CD14-positive monocyte (primary cell): ENCODE results near the gene DLEC1. TPM values are rescaled to one million over a fixed set of nuclear protein-coding genes. Genes with fewer than 3 reads are reported as not detected.

Experiments
- DNase-seq, 3 donors: peaks; one replicate each; pipeline ENCODE4 v3.0.0-alpha.2; 2011 to 2022
- H2AFZ ChIP-seq: 2 replicates; pipeline ENCODE4 v1.6.0; 2012; ENCODE audit warnings: mild to moderate bottlenecking, low read depth, low read length, inconsistent platforms; ENCODE audit not compliant: insufficient read depth, poor library complexity, severe bottlenecking
- H3K27ac ChIP-seq, 2 donors: 1 replicate in 1 of 2; 2 replicates in 1 of 2; pipeline ENCODE4 v1.5.1; 2012 to 2013; ENCODE audit warnings: low read length in 2 of 2, control low read depth in 1 of 2, inconsistent platforms in 1 of 2, low read depth in 1 of 2, mild to moderate bottlenecking in 1 of 2
- H3K27me3 ChIP-seq, 2 donors: one replicate each; pipeline versions ENCODE4 v1.6.0 to v1.6.1; 2011 to 2013; ENCODE audit warnings: low read length in 2 of 2; ENCODE audit not compliant: control insufficient read depth in 2 of 2, insufficient read depth in 2 of 2
- H3K36me3 ChIP-seq, 2 donors: replicated peaks in 1 of 2; 1 replicate in 1 of 2; 2 replicates in 1 of 2; pipeline versions ENCODE4 v1.5.1 to v1.6.1; 2012 to 2013; ENCODE audit warnings: low read length in 2 of 2, control low read depth in 1 of 2, inconsistent platforms in 1 of 2, mild to moderate bottlenecking in 1 of 2; ENCODE audit not compliant: insufficient read depth in 2 of 2, control insufficient read depth in 1 of 2
- H3K4me1 ChIP-seq, 2 donors: 1 replicate in 1 of 2; 2 replicates in 1 of 2; pipeline versions ENCODE4 v1.5.1 to v1.6.1; 2012 to 2013; ENCODE audit warnings: low read length in 2 of 2, control low read depth in 1 of 2, inconsistent platforms in 1 of 2, mild to moderate bottlenecking in 1 of 2, moderate library complexity in 1 of 2; ENCODE audit not compliant: insufficient read depth in 2 of 2, control insufficient read depth in 1 of 2
- H3K4me2 ChIP-seq: replicated peaks from 2 replicates; pipeline ENCODE3; 2012; ENCODE audit warnings: low read length, moderate library complexity, mild to moderate bottlenecking; ENCODE audit not compliant: poor library complexity, severe bottlenecking; ENCODE audit errors: extremely low read depth
- H3K4me3 ChIP-seq, 3 experiments: fragments of 200-600 bp in 1 of 3; sonication (generic) in 1 of 3; replicated peaks in 1 of 3; 1 replicate in 2 of 3; 2 replicates in 1 of 3; pipeline ENCODE4 v1.5.1; 2011 to 2013; ENCODE audit warnings: low read length in 3 of 3, mild to moderate bottlenecking in 3 of 3, control low read depth in 2 of 3, low read depth in 2 of 3, inconsistent platforms in 1 of 3, moderate library complexity in 1 of 3
- H3K79me2 ChIP-seq: 2 replicates; pipeline ENCODE4 v1.6.0; 2012; ENCODE audit warnings: mild to moderate bottlenecking, control low read depth, inconsistent platforms, low read length, moderate library complexity; ENCODE audit not compliant: insufficient read depth
- H3K9ac ChIP-seq: 2 replicates; pipeline ENCODE4 v1.6.0; 2017; ENCODE audit warnings: low read length, mild to moderate bottlenecking; ENCODE audit not compliant: insufficient read depth, poor library complexity, severe bottlenecking
- H3K9me3 ChIP-seq, 2 donors: replicated peaks in 1 of 2; 1 replicate in 1 of 2; 2 replicates in 1 of 2; pipeline versions ENCODE4 v1.5.1 to v1.6.1; 2012 to 2013; ENCODE audit warnings: low read length in 2 of 2, control low read depth in 1 of 2; ENCODE audit not compliant: control insufficient read depth in 1 of 2, insufficient read depth in 1 of 2
- H4K20me1 ChIP-seq: 2 replicates; pipeline ENCODE4 v1.6.0; 2012; ENCODE audit warnings: mild to moderate bottlenecking, low read length, control low read depth, moderate library complexity; ENCODE audit not compliant: insufficient read depth
- H3K27ac Mint-ChIP-seq, 7 donors: one replicate each; pipeline ENCODE4 v1.8.0; 2020; ENCODE audit warnings: mild to moderate bottlenecking in 7 of 7, mixed read lengths in 7 of 7, moderate library complexity in 6 of 7, inconsistent platforms in 2 of 7
- H3K27me3 Mint-ChIP-seq, 3 donors: one replicate each; pipeline ENCODE4 v1.8.0; 2021 to 2022; ENCODE audit warnings: low read depth in 3 of 3, mild to moderate bottlenecking in 3 of 3, mixed read lengths in 3 of 3, moderate library complexity in 3 of 3, inconsistent platforms in 1 of 3
- H3K36me3 Mint-ChIP-seq, 2 donors: one replicate each; pipeline ENCODE4 v1.8.0; 2020; ENCODE audit warnings: mixed read lengths in 2 of 2, inconsistent platforms in 1 of 2, mild to moderate bottlenecking in 1 of 2
- H3K4me1 Mint-ChIP-seq: one replicate; pipeline ENCODE4 v1.8.0; 2020; ENCODE audit warnings: mild to moderate bottlenecking, mixed read lengths
- H3K4me3 Mint-ChIP-seq, 2 donors: one replicate each; pipeline ENCODE4 v1.8.0; 2020; ENCODE audit warnings: mild to moderate bottlenecking in 2 of 2, mixed read lengths in 2 of 2, moderate library complexity in 1 of 2
- H3K9me3 Mint-ChIP-seq, 7 donors: one replicate each; pipeline ENCODE4 v1.8.0; 2020 to 2022; ENCODE audit warnings: mixed read lengths in 7 of 7, mild to moderate bottlenecking in 6 of 7, moderate library complexity in 6 of 7, inconsistent platforms in 2 of 7
- WGBS: methylation state at CpG from one replicate; pipeline ENCODE4 v1.1.5; 2013; ENCODE audit warnings: missing lambda C conversion rate; ENCODE audit not compliant: insufficient coverage; 5-methylcytosine and 5-hydroxymethylcytosine counted together
- intact Hi-C, 2 donors: fragments of 100-400 bp; cut with micrococcal nuclease; formaldehyde crosslinking; loops; one replicate each; pipeline versions ENCODE4 v1.15.0 to v1.15.1; 2023
- polyA plus RNA-seq, 3 donors: library from polyadenylated mRNA; depleted of rRNA in 1 of 3; unstranded in 2 of 3; stranded (reverse) in 1 of 3; fragments of 300-500 nt in 2 of 3; fragments of >200 nt in 1 of 3; fragmentation: Illumina TruSeq in 2 of 3; gene quantifications; 1 replicate in 2 of 3; 2 replicates in 1 of 3; pipeline ENCODE4 v1.2.3, GENCODE V29; 2012 to 2021
- TF ChIP-seq, protein P1 (sequence below): fragments of 200-600 bp; IDR thresholded peaks from one replicate; pipeline ENCODE4 v1.8.0; 2022; ENCODE audit warnings: antibody characterized with exemption, mild to moderate bottlenecking

DLEC1 gene
- polyA plus RNA-seq, 3 donors, result 0.11 to 0.81 (median 0.14) TPM

DNA sequence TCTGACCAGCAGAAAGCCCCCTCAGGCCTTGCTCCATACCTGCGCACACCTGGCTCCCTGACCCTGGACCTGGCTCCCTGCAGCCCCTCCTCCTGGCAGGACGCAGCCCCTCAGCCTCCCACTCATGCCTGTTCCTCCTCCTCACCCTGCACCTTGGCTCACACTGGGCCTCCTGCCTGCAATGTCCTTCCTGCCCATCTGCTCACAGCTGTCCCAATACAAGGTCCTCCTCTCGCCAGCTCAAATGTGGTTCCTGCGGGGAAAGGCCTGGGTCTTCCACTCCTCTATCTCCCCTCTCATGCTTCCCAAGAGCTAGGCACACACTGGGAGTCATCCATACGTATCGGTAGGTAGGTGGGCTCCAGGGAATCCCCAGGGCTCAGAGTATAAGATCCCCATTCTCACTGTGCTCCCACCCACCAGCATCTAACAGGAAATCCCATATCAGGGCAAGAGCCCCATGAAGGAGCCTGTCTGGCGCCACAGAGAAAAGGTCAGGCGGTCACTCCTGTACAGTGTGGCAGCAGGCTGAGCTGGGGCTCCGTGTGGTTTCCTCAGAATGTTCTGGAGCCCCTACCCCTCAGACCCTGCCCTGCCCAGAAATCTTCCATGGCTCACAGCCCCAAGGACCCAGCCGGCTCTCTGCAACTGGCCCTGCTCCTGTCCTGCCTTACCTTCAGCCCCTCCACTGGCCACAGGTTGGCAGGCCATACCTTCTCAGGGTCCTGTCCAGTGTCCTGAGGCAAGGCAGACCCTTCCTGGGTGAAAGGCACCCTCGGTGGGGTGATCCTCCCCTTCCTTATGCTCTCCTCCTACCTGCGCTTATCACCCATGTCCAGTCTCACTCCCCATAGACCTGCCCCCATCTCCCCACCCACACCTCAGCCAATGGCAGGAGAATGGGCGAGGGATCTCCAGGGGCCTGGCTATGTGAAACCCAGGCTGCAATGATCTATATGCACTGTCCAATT, 20.4 kb upstream of the DLEC1 start:
- peaks cover 0 to 5% of the 10 kb centered on the region in 2 donors for H3K9me3 ChIP-seq
- intact Hi-C loops, result no loop called here
- peaks cover 14 to 16% of the 10 kb centered on the region in 2 donors for H3K4me1 ChIP-seq
- H3K36me3 Mint-ChIP-seq, result peaks cover 30 to 40% of the 10 kb centered on the region in 2 donors
- H3K27me3 Mint-ChIP-seq, result peaks cover 0 to 3% (median 0%) of the 10 kb centered on the region in 3 donors
- DNase-seq, result no peak
- H3K79me2 ChIP-seq, result no peaks in the 10 kb centered on the region
- no peak overlapping the region for H2AFZ ChIP-seq
- no peak overlapping the region for H3K4me2 ChIP-seq
- peaks cover 6 to 9% (median 8%) of the 10 kb centered on the region in 7 donors for H3K9me3 Mint-ChIP-seq
- no peak overlapping the region for H3K4me3 ChIP-seq
- no peaks in the 10 kb centered on the region for H3K27me3 ChIP-seq
- peaks cover 23% of the 10 kb centered on the region for H3K4me1 Mint-ChIP-seq
- 90% methylated on average over 10 of the region's 13 CpGs for WGBS
- H3K27ac Mint-ChIP-seq, result no peak overlapping the region
- H3K4me3 Mint-ChIP-seq, result no peak overlapping the region
- TF ChIP-seq, protein P1, sequence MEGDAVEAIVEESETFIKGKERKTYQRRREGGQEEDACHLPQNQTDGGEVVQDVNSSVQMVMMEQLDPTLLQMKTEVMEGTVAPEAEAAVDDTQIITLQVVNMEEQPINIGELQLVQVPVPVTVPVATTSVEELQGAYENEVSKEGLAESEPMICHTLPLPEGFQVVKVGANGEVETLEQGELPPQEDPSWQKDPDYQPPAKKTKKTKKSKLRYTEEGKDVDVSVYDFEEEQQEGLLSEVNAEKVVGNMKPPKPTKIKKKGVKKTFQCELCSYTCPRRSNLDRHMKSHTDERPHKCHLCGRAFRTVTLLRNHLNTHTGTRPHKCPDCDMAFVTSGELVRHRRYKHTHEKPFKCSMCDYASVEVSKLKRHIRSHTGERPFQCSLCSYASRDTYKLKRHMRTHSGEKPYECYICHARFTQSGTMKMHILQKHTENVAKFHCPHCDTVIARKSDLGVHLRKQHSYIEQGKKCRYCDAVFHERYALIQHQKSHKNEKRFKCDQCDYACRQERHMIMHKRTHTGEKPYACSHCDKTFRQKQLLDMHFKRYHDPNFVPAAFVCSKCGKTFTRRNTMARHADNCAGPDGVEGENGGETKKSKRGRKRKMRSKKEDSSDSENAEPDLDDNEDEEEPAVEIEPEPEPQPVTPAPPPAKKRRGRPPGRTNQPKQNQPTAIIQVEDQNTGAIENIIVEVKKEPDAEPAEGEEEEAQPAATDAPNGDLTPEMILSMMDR, result no peak
- no peak overlapping the region for H3K27ac ChIP-seq
- H4K20me1 ChIP-seq, result no peaks in the 10 kb centered on the region
- no peak overlapping the region for H3K9ac ChIP-seq
- H3K36me3 ChIP-seq, result peaks cover 10 to 17% of the 10 kb centered on the region in 2 donors

DNA sequence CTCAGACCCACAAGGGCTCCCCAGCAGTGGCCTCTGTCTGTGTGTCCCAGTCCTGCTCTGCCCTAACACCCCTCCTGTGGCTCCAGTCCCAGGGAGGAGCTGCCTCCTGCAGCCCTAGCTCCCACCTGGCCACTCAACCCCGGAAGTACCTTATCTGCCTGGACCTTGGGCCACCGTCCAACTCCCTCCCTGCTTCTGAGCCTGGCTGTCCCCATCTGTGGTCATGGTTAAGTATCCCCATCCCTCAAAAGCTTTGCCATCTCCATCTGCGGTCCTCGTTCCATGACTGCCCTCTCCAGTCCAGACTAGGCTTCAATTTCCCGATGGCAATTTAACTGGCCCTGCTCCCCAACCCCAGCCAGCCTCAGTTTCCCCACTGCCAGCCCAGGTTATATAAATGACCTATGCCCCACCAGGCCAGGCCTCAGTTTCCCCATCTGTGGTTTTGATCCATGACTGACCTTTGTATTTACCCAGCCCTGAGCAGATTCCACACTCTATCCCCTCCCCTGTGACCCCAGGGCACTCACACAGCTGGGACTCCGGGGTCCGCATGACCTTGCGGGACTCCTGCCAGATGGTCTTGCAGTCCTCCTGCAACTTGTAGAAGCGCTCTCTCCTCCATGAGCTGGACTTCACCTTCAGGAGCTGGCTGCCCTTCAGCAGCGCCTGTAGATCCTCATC, 19.2 kb upstream of the DLEC1 start:
- no peak overlapping the region for H3K4me3 ChIP-seq
- peaks cover 19% of the 10 kb centered on the region for H3K4me1 Mint-ChIP-seq
- no peaks in the 10 kb centered on the region for H3K79me2 ChIP-seq
- no peak overlapping the region for H3K4me2 ChIP-seq
- H3K36me3 Mint-ChIP-seq, result peaks cover 30 to 40% of the 10 kb centered on the region in 2 donors
- H3K4me1 ChIP-seq, result peaks cover 11 to 13% of the 10 kb centered on the region in 2 donors
- peaks cover 0 to 5% of the 10 kb centered on the region in 2 donors for H3K9me3 ChIP-seq
- H3K27ac Mint-ChIP-seq, result no peak overlapping the region
- no peak overlapping the region for H2AFZ ChIP-seq
- H3K9me3 Mint-ChIP-seq, result peaks cover 6 to 9% (median 8%) of the 10 kb centered on the region in 7 donors
- TF ChIP-seq, protein P1, result no peak
- H3K36me3 ChIP-seq, result peaks cover 10 to 17% of the 10 kb centered on the region in 2 donors
- H3K27me3 Mint-ChIP-seq, result peaks cover 0 to 3% (median 0%) of the 10 kb centered on the region in 3 donors
- H4K20me1 ChIP-seq, result no peaks in the 10 kb centered on the region
- no peak overlapping the region for H3K9ac ChIP-seq
- DNase-seq, result no peak
- no peak overlapping the region for H3K4me3 Mint-ChIP-seq
- WGBS, result 98% methylated on average over 10 of the region's 10 CpGs
- no peak overlapping the region for H3K27ac ChIP-seq
- no peaks in the 10 kb centered on the region for H3K27me3 ChIP-seq
- intact Hi-C loops, result no loop called here
